HG03103 (cell line): ENCODE data around the gene PP2D1.
"Not testable (repeated sequence)": the region's sequence is repeated elsewhere in the genome, so short reads cannot be mapped to it uniquely, and the experiment has no call there.

Experiments used
- ATAC-seq: cut with Tn5 transposase; IDR thresholded peaks from one replicate; pipeline ENCODE4 v1.9.1; 2021; ENCODE audit warnings: low read depth; ENCODE audit not compliant: unreplicated experiment

Gene PP2D1

DNA sequence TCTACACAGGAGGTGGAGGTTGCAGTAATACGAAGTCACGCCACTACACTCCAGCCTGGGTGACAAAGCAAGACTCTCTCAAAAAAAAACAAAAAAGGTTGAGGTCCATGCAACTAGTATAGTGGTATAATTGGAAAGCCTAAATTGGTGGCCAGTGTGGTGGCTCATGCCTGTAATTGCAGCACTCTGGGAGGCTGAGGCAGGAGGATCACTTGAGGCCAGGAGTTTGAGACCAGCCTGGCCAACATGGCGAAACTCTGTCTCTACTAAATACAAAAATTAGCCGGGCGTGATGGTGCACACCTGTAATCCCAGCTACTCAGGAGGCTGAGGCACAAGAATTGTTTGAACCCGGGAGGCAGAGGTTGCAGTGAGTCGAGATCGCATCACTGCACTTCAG, 23.2 kb downstream of the PP2D1 start:
- ATAC-seq = not testable (repeated sequence)

DNA sequence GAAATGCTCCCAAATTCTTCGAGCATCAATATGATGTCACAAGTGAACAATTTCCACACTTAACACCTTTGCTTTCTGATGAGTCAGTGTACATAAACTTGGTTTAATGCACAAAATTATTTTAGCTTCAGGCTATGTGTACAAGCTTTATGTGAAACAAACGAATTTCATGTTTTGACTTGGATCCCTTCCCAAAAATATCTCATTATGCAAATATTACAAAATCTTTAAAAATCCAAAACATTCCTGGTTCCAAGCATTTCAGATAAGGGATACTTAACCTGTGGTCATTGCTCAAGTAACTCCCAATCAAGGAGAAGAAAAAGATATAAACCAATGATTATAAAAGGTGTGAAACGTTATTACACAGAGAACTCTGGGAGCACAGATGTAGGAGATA, 40.0 kb downstream of the PP2D1 start:
- no peak for ATAC-seq

DNA sequence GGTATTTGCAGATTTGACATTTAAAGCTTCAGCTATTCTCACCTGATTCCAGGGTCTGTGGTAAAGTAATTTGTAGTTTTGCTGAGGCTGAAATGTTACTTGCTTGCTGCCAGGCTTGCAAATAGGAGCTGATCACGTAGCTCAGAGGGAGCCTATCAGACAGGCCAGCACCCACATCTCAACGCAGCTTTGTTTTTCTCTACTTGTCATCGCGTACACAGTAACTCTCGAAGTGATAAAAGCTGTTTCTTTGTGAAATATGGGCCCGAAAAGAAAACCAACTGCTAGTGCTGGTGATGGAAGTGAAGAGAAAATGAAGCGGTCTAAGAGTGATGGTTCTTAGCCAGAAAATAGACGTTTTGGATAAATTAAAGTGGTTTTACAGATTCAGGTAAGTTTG, 41.7 kb downstream of the PP2D1 start:
- no peak for ATAC-seq

DNA sequence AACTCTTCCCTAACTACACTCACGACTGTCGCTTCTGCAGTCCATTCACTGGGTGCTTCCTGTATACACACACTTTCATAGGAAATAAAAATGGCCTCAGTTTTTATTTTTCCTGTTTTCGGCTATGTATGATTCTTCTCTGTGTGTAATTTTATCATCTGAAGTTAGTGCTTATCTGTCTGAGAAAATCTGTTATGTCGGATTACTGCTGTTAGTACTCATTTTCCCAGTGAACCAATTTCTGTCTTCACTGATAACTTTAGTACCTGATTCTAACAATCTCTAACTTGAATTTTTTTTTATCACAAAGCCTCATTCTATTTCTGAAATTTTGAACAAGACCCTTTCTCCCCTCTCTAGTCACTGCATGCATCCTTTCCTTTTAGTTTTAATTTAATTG, 44.3 kb downstream of the PP2D1 start:
- ATAC-seq = no peak

DNA sequence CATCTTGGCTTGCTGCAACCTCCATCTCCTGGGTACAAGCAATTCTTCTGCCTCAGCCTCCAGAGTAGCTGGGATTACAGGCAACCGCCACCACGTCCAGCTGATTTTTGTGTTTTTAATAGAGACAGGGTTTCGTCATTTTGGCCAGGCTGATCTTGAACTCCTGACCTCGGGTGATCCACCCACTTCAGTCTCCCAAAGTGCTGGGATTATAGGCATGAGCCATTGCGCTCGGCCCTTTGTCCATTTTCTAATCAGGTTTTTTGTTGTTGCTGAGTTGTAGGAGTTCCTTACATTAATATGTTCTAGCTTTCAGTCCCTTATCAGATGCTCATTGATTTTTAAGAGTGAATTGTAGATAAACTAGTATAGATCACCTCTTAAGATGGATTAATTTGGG, 44.9 kb downstream of the PP2D1 start:
- no peak for ATAC-seq

DNA sequence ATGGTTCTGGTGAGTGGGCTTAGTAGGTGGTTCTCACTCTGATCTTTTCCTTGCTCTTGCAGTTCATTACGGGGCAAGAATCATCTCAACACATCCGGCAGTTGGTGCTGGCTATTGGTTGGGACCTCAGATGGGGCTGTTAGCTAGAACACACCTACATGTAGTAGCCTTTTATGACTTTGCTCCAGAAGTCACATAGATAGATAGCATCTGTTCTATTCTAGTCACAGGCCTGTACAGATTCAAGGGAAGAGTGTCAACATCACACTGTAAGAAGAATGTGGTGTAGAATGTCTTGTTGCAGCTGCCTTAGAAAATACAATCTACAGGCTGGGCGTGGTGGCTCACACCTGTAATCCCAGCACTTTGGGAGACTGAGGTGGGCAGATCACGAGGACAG, 50.1 kb downstream of the PP2D1 start:
- no peak for ATAC-seq

DNA sequence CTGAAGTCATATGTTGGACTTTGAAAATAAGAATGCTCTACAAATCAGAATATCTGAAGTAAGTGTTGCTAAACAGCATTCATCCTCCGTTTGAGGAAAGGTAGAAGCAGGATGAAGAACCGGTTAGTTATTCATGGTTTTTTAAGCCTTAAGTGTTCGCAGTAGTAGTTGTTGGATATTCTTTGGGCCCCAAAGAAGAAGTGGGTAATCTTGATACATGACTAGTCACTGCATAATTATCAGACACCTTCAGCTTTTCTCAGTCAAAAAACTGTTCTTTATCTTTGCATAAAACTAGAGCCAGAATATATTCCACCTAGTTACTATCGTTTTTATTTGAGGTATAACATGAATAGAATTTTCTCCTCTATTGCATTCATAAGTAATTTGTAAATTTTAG, 51.4 kb downstream of the PP2D1 start:
- no peak for ATAC-seq

DNA sequence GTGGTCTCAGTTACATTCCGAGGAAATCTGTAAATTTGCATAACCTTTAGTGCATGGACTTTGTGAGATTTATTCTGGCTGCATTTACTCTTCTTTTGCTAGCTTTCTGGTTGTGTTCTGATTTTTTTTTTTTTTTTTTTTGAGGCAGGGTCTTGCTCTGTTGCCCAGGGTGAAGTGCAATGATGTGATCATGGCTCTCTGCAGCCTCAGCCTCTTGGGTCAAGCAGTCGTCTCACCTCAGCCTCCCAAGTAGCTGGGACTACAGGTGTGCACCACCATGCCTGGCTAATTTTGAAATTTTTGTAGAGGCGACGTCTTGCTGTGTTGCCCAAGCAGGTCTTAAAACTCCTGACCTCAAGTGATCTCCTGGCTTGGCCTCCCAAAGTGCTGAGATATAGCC, 52.6 kb downstream of the PP2D1 start:
- ATAC-seq = no peak

DNA sequence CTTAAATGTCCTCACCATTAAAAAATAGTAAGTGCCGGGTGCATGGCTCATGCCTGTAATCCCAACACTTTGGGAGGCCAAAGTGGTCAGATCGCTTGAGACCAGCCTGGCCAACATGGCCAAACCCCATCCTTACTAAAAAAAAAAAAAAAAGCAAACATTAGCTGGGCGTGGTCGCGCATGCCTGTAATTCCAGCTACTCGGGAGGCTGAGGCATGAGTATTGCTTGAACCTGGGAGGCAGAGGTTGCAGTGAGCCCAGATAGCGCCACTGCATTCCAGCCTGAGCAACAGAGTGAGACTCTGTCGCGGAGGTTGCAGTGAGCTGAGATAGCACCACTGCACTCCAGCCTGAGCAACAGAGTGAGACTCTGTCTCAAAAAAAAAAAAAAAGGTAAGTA, 54.7 kb downstream of the PP2D1 start:
- ATAC-seq = not testable (repeated sequence)

DNA sequence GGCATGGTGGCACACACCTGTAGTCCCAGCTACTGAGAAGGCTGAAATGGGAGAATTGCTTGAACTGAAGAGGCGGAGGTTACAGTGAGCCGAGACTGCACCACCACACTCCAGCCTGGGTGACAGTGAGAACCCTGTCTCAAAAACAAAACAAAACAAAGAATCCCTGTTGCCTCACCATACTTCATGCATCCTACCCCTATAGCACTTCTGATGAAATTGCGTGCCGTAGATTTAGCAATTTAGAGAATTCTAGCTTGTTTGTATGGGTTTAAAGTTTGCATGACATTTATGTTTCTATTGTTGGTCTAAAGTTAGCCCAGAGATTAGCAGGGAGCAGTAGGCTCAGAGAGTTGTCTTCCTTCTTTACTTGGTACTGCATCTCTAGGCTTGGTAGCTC, 57.4 kb downstream of the PP2D1 start:
- no peak for ATAC-seq

DNA sequence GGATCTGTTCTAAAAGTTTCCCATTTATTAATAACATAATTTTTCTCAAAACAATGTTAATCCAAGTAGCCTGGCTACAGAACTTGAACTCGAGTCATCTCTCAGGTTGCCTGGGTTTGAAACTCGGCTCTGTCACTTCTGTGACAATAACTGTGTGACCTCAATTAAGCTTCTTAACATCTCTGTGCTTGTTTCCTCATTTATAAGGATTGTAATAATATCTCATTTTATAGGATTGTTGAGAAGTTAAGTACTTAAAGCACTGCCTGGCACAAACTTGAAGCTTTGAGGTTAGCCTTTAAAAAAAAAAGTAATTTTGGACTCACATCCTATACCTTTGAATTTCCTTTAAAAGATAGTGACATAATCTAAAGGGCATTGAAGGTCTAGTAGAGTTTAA, 61.7 kb downstream of the PP2D1 start:
- ATAC-seq = no peak

DNA sequence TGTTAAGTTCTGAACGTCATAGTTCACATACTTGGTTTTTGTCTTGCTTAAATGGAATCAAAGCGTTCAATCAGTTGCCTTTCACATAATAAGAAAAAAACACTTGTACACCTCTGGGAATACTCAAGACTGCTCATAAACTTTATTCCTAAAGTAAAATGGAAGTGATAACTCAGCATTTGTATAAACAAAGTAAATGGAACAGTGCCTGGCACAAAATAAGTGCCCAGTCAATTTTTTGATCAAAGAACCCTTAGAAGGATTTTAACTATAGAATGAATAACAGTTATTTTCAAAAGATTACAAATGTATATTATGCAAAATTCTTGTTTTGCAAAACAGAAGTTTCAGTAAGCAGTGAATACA, 63.9 kb downstream of the PP2D1 start:
- ATAC-seq = no peak

DNA sequence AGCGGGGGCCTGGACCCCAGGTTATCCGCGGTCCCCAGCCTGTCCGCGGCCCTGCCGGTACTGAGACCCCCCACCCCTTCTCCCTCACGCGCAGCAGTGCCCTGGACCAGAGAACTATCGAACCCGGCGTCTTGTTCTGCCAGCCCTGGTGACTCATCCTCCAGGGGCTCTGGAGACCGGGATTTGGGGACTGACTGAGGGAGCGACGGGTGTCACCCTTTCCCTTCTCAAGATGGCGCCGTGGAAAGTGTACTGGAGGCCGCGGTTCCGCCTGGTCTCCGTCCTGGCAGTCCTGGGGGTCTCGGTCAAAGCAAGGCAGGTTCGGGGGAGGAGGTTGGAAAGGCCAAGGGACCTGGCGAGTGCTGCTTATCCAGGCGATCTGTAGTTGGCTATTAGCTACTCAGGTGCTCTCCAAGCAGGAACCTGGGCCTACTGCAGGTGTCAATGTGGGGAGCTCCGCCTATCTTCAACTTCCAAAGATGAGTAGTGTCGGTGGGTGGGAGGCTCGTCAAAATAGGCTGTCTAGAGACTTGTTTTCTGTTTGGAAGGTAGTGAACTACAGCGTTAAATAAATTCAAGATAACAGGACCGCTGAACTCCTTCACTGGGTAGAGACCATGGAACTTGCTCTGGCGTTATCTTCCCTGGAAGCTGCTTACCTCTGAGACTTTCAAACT, 64.4 kb downstream of the PP2D1 start:
- ATAC-seq = peak; percentile 12

DNA sequence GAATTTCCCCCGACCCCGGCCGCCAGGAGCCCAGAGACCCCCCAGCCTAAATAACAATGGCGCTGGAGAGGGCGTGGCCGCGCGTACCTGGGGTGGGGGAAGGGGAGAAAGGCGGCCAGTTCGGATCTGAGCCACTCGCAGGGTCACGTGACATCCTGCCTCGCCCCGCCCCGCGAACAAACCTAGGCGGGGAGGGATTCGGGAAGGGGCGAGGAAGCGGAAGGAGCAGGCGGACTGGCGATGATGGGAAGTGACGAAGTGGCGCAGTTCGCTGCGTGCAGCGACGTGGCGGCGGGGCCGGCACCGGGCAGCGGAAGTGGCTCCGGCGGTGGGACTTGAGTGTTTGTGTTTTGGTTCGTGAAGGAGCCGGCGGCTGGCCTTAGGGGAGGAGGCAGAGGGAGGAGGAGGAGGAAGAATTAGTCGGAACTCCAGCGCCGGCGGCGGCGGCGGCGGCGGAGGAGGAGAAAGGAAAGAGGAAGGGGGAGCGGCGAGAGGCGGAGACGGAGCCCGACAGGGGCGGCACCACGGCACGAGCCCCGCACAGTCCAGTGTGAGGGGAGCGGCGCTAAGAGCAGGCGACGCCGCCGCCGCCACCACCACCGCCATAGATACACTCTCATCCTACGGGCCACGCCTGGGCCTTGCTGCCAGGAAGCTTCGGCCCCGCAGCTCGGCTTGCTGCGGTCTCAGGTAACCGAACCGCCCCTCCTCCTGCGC, 65.1 kb downstream of the PP2D1 start, which contains the start of gene RAB5A:
TSS of gene RAB5A (plus strand) at position 266 of the 717 bp plus-strand sequence. CDS start 3,802 bp downstream, outside the sequence.
- ATAC-seq = peak; percentile 96

DNA sequence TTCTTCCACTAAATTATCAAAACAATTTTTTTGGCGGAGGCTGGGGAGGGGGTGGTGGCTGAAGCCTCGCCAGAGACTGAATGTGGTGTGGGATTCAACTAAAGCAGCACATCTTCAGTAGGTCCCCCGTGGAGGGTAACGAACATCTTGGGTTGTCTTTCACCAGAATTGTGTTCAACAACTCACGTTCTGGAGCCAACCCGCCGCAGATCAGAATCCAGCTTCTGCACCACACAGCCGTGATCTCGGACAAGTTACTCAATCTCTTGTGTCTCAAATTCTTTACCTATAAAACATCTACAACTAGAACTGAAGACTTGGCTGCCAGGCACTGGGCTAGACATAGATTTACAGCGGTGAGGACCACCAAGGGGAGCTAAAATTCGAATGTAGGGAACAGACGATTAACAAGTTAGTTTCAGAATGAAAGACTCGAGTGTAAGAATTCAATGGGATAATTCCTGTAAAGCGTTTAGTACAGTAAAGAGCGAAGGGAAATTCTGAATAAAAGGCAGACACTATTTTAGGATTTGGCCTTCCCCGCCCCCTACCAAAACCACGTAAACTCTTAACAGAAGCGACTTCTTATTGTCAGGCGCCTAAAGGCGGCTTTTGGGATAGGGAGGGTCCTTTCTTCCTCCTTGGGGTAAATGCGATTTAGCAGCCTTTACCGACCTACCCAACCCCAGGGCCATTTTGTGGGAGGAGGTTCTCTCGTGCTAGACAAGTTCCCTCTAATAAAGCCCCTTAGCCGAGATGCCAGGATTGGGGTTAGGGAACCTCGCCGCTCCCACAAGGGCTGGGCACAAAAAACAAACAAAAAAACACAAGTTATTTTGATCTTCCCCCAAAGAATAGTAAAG, 65.9 kb downstream of the PP2D1 start:
- peak; percentile 1 for ATAC-seq

DNA sequence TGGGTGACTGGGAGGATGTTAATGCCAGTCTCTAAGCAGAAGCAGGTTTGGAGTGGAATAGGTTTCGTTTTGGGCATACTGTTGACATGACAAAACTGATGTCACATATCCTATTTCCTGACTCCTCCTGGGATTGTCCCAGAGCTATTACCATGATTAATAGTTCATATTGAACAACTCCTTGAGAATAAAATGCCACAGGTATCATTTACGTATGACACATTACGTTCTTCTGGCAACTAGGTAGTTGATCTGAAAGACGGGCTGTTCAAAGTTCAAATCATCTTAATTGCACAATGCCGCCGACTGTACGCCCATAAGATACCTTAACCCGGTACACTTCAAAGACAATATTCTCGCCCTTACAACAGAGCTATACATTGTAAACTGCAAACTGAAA, 66.5 kb downstream of the PP2D1 start:
- no peak for ATAC-seq

DNA sequence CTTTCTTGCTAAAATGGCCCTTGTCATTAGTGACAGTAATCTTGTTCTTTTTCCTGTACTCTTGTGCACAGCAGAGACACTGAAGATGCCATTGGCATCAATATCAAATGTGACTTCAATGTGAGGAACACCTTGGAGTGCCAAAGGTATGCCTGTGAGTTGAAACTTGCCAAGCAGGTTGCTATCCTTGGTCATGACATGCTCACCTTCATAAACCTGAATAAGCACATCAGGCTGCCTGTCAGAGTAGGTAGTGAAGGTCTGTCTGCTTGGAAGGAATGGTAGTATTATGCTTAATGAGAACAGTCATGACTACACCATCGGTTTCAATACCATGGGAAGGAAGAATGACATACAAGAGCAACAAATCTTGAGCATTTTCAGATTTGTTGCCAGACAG, 71.4 kb downstream of the PP2D1 start:
- ATAC-seq = no peak

DNA sequence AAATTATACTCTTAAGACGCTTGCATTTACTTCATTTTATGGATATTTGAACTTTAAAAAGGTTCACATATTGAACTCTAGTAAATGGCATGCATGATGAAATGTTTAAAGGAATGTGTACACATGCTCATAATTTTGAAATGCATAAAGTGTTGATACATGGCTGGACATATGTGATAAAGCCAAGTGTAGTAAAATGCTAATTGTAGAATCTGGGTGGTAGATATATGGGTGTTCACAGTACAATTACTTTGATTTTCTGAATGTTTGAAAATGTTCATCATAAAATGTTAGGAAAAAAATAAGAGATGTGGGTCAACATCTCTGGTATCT, 73.8 kb downstream of the PP2D1 start:
- no peak for ATAC-seq

DNA sequence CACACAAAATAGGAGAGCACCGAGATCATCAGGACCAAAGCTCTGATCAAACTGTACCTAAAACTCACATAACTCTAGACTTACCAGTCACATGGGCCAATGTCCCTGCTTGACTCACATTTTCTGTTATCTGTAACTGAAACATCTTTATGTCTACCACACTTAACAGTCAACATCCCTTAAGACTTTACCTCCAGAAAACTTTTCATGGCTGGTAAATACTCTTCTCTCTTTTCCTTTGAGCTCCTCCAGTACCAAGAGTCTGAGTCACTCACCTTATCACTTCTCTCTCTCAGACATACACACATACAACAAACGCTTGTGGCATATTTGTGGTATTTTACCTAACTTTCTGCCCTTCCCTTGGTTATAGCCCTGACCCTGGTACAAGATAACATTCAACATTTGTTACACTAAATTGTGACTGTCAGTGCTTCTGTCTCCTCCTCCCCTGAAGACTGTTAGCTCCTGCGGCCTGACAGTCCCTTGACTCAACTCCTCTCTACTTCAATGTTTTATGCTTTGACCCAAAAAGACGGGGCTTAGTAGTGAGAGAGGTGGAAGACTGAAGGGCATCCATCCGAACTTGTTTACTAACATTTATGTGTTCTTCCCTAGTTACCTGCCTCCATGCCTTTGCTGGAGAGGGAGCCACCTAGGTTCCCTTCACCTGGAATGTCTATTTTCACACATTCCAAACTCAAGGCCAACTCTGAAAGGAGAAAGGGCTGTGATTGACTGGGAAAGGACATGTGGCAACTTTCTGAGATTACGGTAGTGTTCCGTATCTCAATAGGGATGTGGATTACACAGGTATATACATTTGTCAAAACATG, 74.4 kb downstream of the PP2D1 start:
- ATAC-seq = no peak
